Stimulated activated CD4-positive, alpha-beta T cell treated with anti-CD3 and anti-CD28 coated beads, Interleukin-15, amount 100 ng/mL, for 1 hour (primary cell): ENCODE results near the gene SLC6A6.
"Not testable (repeated sequence)": the region's sequence is repeated elsewhere in the genome, so short reads cannot be mapped to it uniquely, and the experiment has no call there.

Source experiments
- DNase-seq, 2 donors: peaks; one replicate each; pipeline ENCODE4 v3.0.0-alpha.2; 2020; ENCODE audit warnings: low read depth in 1 of 2, low spot score in 1 of 2

The SLC6A6 gene

DNA sequence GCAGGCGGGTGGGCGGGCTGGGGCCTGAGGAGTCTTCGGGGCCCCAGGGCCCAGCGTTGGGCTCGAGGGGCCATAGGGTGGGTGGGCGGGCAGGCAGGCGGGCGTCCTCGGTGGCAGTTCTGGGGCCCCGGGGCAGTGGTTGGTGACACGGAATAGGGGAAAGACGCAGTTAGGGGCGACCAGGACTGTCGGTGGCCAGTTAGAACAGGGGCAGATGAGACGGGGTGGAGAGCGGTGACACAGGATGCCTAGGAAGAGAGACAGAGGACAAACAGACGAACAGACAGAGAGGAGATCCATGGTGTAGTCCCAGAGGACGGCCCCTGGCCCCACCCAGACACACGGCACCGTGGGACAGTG is 101.3 kb downstream of the SLC6A6 start:
- DNase-seq = no peak

DNA sequence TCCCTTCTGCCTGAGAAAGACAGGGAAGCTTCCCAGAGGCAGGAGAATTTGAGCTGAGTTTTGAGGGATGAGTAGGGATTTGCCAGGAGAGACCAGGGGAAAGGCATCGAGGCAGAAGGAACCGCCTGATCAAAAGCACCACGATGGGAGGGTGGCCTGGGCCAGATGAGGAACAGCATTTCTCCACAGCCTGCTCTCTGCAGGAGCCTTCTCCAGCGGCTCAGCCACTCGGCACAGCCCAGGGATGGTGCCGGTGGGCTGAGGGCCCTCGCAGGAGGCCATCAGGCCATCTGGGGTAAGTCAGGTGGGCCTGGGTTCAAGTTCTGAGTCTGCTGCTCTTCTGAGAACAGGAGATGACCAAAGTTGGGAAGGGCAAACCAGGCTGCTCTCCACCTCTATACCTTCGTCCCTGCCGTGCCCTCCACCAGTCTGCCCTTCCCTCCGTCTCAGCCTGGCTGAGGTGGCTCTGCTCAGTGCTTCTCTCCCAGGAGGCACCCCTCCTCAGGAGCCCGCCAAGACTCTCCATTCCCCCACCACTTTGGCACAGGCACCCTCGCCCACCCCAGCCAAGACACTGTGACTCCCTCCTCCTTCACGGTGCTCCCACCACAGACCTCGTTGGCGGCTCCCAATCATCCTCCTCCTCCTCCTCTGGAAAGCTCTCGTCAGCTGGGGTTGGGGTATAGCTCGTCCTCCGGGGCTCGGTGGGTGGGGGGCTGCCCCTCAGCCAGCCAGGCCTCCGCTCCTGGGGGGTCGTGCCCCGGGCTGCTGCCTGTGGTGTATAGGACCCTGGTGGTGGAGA is 102.8 kb downstream of the SLC6A6 start:
- no peak for DNase-seq

DNA sequence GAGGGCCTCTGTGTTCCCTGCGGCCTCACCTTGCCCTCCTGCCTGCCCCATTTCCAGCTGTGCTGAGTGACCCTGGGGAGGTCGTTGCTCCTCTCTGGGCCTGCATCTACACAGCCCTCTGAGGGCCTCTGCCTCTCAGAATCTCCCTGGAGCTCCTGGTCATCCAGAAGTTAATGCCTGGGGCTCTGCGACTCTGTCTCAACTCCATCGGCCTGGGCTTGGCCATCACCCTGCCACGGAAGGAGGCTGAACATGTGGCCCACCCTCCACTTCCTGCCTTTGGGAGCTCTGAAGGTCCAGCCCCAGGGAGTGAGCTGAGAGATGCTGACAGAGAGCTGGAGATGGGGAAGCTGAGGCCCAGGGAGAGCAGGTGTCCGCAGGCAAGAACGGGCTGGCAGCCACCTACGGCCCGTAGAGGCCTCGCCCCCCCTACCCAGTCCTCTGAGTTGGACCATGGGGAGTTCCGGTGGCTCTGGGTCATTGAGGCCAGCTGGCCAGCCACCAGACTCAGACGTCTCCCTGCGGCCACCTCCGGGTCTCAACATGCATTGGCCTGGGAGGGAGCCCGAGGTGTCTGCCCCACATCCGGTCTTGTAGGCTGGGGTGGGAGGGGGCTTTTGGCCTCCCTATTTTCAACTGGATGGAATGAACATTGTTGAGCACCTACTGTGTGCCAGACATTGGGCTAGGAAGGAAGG is 103.5 kb downstream of the SLC6A6 start:
- no peak for DNase-seq

DNA sequence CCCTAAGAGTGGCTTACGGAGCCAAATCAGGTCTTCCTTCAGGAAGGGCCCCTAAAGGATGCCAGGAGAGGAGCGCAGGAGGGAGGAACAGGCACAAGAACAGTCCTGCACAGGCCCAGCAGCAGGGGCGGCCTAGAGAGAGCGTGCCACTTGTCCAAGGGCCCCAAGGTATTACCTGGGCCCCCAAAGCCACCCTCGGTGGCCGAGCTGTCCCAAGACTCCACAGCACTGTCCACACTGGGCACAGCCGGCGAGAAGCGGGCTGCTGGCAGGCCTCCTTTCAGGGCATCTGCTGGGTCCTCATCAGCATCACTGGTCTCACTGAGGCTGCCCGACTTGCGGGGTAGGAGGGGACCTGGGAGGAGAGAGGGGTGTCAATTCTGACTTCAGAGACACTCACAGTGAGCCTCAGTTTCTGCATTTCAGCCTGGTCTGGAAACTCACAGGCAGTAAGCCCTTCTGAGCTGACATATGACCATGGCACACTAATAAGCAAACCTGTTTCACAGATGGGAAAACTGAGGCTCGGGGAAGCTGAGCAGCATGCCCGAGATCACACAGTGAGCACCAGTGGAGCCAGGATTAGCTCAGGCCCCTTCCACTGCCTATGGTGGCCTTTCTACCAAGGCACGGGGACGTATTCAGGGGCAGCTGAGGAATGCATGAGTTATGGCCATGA is 104.4 kb downstream of the SLC6A6 start:
- no peak for DNase-seq

DNA sequence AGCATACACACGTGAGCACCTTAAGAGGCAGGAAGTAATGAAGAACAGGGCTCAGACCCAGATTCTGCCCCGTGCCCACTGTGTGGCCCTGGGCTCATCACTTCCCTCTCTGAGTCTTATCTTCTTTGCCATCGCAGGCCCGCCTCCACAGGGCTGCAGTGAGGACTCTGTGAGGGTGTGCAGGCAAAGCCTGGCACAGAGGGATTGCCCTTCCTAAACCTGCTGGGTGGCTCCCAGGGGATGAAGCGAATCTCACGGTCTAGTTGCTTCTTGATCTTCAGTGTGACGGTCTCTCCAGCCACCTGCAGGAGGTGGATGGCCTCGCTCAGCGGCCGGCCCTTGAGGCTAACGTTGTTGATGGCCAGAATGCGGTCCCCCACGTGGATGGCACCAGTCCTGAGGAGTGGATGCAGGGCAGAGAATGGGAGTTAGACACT is 104.9 kb downstream of the SLC6A6 start:
- DNase-seq = no peak

DNA sequence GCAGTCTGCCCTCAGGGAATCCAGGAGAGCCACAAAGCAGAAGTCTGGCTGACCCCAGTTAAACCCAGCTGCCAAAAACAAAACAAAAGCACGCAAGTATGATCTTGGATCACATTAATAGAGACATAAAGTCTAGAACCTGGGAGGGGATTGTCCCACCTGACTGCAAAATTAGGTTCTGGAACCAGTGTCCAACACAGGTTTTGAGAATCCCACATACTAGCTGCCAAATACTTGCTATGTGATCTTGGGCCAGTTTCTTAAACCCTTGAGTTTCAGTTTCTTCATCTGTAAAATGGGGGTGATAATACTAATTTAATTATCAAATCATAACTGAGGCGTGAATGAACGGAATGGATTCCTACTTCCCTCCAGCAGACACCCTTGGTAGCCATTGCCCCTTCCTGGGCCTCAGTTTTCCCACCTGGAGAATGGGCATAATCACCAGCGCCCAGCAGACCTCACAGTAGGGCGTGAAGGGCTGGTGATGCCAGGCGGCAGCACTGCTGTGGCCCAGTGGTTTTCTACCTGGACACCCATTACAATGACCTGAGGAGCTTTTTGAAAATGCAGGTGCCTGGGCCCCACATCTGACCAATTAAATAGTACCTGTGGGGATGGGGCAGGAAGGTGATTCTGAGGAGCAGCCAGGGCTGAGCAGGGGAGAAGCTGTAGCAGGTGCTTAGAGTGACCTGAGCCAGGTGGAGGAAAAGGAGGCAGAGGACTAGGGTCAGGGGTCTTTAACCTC is 105.5 kb downstream of the SLC6A6 start:
- no peak for DNase-seq

DNA sequence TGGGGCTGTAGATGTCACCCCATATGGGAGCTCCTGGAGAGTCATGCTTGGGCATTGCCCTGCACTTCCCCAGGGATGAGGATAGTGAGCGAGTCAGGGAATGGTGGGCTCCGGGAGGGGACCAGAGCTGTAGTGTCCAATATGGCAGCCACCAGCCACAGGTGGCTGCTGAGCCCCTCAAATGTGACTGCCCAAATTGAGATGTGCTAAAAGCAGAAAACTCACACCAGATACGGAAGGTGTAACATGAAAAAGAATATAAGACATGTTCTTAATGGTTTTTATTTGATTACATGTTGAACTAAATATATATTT is 106.1 kb downstream of the SLC6A6 start:
- no peak for DNase-seq

DNA sequence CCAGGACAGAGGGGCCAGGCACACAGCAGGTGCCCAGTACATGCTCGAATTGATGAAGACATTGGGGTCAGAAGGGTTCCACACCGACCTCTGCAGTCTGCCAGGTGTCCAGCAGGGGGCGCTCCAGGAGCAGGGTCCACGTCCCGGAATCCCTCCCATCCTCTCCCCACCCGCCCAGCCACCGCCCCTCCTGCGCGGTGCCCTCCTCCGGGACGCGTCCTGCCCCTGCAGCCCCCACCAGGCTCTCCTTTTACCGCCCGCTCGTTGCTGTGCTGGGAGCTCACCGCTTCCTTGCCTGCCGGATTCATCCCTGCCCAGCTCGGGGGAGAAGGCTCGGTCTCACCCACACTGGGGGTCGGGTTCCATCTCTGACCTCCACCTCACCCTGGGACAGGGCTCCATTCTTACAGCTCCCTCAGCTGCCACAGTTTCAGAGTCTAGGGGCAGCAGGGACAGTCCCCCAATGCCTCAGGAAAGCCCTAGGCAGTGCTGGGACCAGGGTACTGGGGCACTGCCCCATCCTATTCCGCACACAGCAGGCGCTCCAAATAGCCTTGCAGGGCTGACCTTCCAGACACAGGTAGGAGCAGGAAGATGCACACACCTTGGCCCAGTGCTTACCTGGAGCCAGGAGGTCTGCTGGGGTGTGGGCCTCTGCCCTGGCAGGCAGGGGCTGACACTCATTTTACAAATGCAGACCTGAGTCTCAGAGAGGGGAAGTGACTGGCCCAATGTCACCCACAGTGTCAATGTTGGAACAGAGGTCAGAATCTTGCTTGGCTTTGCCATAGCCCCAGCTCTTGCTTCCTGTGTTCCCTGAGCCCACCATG is 106.8 kb downstream of the SLC6A6 start:
- peak; percentile 38 to 59 for DNase-seq

DNA sequence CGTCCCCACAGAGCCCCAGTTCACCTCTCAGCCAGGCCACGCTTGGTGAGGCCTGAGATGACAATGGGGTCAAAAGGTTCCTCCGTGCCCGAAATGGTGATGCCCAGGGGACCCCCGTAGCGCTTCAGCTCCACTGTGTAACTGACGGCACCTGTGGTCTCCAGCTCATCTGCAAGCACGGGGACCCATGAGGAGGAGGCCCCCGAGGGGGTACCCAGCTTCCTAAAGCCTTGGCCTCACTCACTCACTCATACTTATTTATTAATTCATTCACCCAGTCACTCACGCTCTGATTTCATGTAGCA is 107.3 kb downstream of the SLC6A6 start:
- no peak for DNase-seq

DNA sequence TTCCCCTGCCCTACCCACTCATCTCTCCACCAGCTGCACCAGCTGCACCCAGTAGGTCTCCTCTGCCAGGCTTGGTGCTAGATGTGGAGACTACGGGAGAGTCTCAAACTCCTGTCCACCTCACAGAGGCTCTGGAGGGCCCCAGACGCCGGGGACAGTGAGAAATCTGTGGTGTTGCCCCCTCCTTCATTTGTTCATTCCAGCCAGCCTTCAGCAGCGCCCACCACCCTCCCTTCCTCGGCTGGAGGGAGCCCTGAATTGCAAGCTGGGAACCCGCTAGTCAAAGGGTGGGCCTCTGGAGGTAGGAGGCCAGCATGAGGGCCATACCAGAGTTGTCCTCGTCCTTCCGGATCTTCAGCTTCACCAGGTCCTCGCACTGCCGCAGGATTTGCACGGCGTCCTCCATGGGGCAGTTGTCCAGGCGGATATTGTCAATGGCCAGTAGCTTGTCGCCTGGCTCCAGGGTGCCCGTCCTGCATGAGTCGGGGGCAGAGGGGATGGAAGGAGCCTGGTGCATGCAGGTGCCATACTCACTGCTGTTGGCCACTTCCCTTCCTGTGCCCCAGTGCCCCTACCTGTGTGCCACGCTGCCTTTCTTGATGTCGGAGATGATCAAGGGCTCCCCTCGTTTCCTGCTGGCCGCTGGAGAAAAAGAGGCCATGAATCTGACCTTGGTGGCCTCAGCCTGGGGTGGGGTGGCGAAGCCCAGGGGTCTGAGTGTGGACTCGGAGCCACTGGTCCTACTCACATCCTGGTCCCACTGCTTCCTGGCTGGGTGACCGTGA is 108.6 kb downstream of the SLC6A6 start:
- DNase-seq = no peak

DNA sequence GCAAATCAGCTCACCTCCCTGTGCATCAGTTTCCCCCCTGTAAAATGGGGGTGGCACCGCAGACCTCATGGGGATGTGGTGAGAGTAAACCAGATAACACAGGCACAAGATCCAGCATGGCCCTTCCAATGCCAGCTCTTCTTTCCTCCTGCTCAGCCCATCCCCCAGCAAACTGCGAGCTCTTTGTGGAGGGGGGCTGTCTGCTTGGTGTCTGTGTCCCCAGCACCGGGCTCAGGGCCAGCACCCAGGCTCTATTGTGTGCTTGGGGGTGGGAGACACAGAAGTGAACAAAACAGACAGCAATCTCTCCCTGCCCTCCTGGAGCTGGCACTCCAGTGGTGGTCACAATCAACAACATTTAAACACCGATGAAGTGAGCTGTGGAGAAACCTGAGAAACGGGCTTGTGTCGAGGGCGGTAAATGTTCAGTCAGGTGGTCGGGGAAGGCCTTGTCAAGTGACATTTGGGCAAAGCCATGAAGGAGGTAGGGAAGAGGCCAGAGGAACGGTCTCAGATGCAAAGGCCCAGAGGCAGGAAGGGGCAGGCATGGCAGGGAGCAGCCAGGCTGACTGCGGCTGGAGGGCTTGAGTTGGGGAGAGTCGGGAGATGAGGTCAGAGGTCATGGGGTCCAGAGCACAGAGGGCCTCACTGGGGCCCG is 109.3 kb downstream of the SLC6A6 start:
- no peak for DNase-seq

DNA sequence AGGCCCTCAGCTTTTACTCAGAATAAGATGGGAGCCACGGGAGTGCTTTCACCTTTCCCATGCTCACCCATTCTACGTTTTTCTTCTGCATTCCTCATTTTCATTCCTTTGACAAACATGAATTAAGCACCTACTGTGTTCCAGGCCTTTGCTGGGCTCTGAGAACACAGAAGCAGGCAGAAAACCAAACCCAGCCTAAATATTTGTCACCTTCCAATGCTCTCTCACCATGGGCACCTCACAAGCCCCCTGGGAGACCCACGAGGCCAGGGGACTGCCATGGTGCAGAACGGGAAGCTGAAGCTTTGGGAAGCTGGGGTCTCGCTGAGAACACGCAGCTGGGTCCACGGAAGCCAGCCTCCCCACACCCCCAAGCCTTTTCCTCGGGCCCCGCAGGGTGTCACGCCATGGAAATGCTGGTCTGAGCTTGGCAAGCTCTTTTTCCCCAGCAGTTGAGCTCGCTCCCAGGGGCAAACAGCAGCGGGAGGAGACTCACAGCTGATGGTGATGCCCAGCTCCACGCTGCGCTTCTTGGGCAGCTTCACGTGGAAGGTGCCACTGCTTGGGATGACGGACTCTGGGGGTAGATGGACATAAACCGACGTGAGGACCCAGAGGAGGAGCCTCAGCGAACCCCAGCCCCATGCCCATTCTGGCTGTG is 110.0 kb downstream of the SLC6A6 start:
- no peak for DNase-seq

DNA sequence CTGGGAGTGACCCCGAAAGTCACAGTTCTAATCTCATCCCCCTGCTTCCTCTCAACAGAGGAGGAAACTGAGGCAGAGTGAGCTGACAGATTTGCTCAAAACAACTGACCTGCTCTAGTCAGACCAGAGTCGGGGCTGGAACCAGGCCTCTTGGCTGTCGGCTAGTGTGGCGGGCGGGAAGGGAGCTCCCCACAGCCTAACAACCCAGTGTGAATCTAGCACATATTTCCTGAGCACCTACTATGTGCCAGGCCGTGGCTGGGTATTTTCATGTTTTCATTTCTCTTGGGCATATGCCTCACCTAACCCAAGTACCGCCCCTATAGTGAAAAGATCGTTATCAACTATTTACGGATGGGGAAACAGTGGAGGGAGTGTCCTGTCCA is 110.5 kb downstream of the SLC6A6 start:
- no peak for DNase-seq

DNA sequence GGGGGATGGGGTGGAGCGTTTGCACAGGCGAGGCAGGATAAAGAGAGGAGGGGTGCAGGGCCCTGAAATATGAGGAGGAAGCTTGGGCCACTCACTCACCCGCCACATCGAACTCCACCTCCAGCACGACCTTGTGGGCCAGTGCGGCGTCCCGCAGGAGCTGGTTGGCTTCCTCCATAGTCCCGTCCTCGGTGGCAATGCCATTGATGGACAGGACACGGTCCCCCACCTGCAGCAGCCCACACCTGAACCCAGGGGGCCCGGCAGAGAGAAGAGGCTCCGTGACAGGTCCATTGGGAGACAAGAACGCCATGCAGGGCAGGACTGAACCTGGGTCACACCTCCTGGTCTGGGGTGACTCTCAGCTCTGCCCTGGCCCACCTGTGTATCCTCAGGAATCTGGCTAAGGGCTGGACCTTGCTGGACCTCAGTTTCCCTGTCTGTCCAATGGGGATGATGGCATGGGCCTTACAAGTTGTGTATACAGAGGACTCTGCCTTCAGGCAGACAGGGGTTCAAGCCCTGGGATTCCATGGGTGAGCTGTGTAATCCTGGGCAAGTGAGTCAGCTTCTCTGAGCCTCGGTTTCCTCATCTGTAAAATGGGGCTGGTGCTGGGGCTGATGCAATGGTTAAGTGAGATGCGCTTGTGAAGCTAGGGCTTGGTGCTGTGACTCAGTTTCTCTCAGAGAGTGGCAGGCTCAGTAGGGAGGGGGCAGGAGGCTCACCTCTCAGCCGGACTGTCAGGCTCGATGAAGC is 111.3 kb downstream of the SLC6A6 start:
- DNase-seq = no peak

DNA sequence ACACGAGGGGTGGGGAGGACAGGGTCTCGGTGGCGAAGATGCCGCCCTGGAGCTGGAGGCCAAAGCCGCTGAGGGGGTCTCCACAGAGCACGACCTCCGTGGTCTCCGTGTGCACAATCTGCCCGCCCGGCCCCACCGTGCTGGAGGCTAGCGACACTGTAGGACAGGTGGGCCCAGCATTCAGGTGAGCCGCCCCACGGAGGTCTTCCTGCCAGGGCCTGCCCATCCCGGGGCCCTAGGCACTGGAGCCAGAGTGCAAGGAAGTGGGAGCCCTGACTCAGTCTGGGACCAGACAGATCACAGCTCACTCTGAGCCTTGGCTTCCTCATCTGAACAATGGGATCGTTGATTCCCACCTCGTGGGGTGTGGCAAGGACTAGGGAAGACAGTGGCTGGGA is 111.9 kb downstream of the SLC6A6 start:
- DNase-seq = no peak

DNA sequence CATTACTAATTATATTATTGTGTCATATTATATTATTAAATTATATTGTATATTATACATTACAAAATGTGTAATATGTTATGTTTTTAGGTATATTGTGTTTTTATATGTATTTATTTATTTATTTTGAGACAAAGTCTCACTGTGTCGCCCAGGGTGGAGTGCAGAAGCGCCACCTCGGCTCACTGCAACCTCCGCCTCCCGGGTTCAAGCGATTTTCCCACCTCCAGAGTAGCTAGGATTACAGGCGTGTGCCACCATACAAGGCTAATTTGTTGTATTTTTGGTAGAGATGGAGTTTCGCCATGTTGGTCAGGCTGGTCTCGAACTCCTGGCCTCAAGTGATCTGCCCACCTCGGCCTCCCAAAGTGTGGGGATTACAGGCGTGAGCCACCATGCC is 113.1 kb downstream of the SLC6A6 start:
- not testable (repeated sequence) for DNase-seq

DNA sequence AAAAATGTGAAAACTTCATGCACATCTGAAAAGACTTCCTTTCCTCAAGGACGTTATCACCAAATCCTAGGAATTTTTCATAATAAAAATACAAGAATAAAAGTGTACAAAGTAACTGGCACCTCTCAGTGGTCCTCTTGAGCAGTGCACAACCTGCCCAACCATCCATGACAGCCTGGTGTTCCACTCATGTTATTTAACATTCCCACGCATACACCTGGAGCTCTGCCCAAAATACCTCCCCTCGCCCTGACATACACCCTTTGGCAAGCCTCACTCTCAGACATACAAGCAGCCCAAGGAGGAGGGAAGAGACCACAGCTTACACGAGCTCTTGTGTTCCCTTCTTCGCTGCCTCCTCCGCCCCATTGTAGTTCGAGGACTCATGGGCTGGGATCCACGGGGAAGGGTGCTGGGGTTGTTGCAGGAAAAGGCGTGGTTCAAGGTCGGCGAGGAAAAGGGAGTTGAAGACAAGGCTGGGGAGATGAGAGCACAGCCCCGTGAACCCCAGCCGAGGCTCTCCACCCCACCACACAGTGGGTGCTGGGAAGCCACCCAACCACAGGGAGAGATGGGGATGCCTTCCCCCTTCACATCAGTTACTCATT is 114.4 kb downstream of the SLC6A6 start:
- no peak for DNase-seq
